Fibroblast of lung (primary cell): ENCODE data around the gene HNRNPA1L2. TPM values are rescaled to one million over a fixed set of nuclear protein-coding genes. Genes with fewer than 3 reads are reported as not detected.
"Not testable (repeated sequence)": the region's sequence is repeated elsewhere in the genome, so short reads cannot be mapped to it uniquely, and the experiment has no call there.

Experiments used
- DNase-seq, 2 donors: peaks; one replicate each; pipeline versions ENCODE4 v3.0.0 to v3.0.0-alpha.2; 2010; ENCODE audit warnings: low read depth in 2 of 2
- H2AFZ ChIP-seq: 2 replicates; pipeline ENCODE4 v1.5.1; 2012; ENCODE audit warnings: low read length, control low read depth, inconsistent platforms
- H3K27ac ChIP-seq: 2 replicates; pipeline ENCODE4 v1.5.1; 2011; ENCODE audit warnings: low read length, control low read depth; ENCODE audit not compliant: insufficient read depth
- H3K27me3 ChIP-seq: 2 replicates; pipeline ENCODE4 v1.5.1; 2011; ENCODE audit warnings: mild to moderate bottlenecking, low read length; ENCODE audit not compliant: control insufficient read depth, insufficient read depth
- H3K36me3 ChIP-seq: 2 replicates; pipeline ENCODE4 v1.5.1; 2011; ENCODE audit warnings: low read length; ENCODE audit not compliant: control insufficient read depth, insufficient read depth
- H3K4me1 ChIP-seq: 2 replicates; pipeline ENCODE4 v1.5.1; 2011; ENCODE audit warnings: low read length; ENCODE audit not compliant: control insufficient read depth, insufficient read depth; ENCODE audit errors: extremely low read depth
- H3K4me2 ChIP-seq: 2 replicates; pipeline ENCODE4 v1.5.1; 2011; ENCODE audit warnings: low read length, control low read depth; ENCODE audit not compliant: insufficient read depth; ENCODE audit errors: extremely low read depth
- H3K4me3 ChIP-seq, 4 experiments: fragments of 200-600 bp in 1 of 4; sonication (generic) in 1 of 4; replicated peaks in 1 of 4; 2 replicates each; pipeline ENCODE4 v1.5.1; 2011 to 2016; ENCODE audit warnings: low read length in 4 of 4, low read depth in 3 of 4, mild to moderate bottlenecking in 3 of 4, control low read depth in 2 of 4, inconsistent platforms in 1 of 4, mixed read lengths in 1 of 4; ENCODE audit not compliant: insufficient read depth in 1 of 4; ENCODE audit errors: control extremely low read depth in 1 of 4
- H3K79me2 ChIP-seq: 2 replicates; pipeline ENCODE4 v1.5.1; 2012; ENCODE audit warnings: mild to moderate bottlenecking, low read length, inconsistent platforms; ENCODE audit not compliant: control insufficient read depth, insufficient read depth
- H3K9ac ChIP-seq: 2 replicates; pipeline ENCODE4 v1.5.1; 2011; ENCODE audit warnings: mild to moderate bottlenecking, low read length, control low read depth; ENCODE audit not compliant: insufficient read depth
- H3K9me3 ChIP-seq: 2 replicates; pipeline ENCODE4 v1.5.1; 2012; ENCODE audit warnings: low read depth, low read length; ENCODE audit not compliant: control insufficient read depth, insufficient read depth
- H4K20me1 ChIP-seq: 2 replicates; pipeline ENCODE4 v1.5.1; 2011; ENCODE audit warnings: low read length; ENCODE audit not compliant: control insufficient read depth, insufficient read depth; ENCODE audit errors: extremely low read depth
- CTCF ChIP-seq, 2 donors: IDR thresholded peaks in 1 of 2; conservative IDR thresholded peaks in 1 of 2; 1 replicate in 1 of 2; 2 replicates in 1 of 2; pipeline ENCODE4 v1.5.1; 2011 to 2012; ENCODE audit warnings: low read length in 2 of 2, control low read depth in 1 of 2, inconsistent platforms in 1 of 2, low read depth in 1 of 2, mild to moderate bottlenecking in 1 of 2
- EZH2 ChIP-seq: IDR thresholded peaks from 2 replicates; pipeline ENCODE4 v1.5.1; 2012; ENCODE audit warnings: low read length, control low read depth, mild to moderate bottlenecking; ENCODE audit errors: missing control alignments
- polyA plus RNA-seq, 2 donors: library from polyadenylated mRNA; depleted of rRNA in 1 of 2; stranded (reverse) in 1 of 2; unstranded in 1 of 2; fragments of >200 nt; gene quantifications; 2 replicates each; pipeline ENCODE4 v1.2.1, GENCODE V29; 2011 to 2012; ENCODE audit warnings: missing spikeins in 1 of 2
- total RNA-seq: library from RNA; depleted of rRNA; stranded (reverse); fragments of >200 nt; gene quantifications from 2 replicates; pipeline ENCODE4 v1.2.1, GENCODE V29; 2014

HNRNPA1L2 gene
- total and polyA plus RNA-seq, 2 donors (not counting 1 experiment from before 2014, with no cell fraction given): 3.3 to 9.8 TPM

DNA sequence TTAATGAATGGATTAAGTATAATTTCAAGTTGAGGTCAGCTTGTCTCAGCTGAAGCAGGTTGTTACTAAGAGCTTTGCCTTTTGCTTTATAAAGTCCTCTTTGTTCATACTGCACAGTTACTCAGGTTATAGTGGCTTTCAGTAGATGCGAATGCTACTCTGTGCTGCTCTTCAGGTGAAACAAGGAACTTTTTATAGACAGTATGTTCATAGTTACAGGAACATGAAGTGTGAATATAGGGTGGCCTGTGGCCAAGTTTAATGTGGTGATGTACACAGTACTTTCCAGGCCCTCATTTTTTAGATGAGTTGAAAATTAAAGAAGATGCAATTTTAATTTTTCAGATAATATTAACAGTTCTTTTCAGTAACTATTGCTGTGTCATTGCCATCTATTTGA is 31.2 kb downstream of the HNRNPA1L2 start:
- H3K4me2 ChIP-seq: no peak overlapping the region
- no peaks in the 10 kb centered on the region for H3K79me2 ChIP-seq
- no peak for DNase-seq
- H2AFZ ChIP-seq: no peak overlapping the region
- no peak overlapping the region for H3K4me3 ChIP-seq
- H3K27me3 ChIP-seq: no peaks in the 10 kb centered on the region
- H3K4me1 ChIP-seq: no peaks in the 10 kb centered on the region
- no peak overlapping the region for H3K27ac ChIP-seq
- H4K20me1 ChIP-seq: no peaks in the 10 kb centered on the region
- H3K9ac ChIP-seq: no peak overlapping the region
- TF ChIP-seq CTCF (conservative IDR thresholded peaks at IDR 0.05 in 1 of 2, IDR thresholded peaks at IDR 0.05 in 1 of 2; ENCODE audit: low read depth in 1 of 2, low read length in 2 of 2): no peak
- TF ChIP-seq EZH2: no peak
- H3K36me3 ChIP-seq: peaks cover 3% of the 10 kb centered on the region
- no peaks in the 10 kb centered on the region for H3K9me3 ChIP-seq

DNA sequence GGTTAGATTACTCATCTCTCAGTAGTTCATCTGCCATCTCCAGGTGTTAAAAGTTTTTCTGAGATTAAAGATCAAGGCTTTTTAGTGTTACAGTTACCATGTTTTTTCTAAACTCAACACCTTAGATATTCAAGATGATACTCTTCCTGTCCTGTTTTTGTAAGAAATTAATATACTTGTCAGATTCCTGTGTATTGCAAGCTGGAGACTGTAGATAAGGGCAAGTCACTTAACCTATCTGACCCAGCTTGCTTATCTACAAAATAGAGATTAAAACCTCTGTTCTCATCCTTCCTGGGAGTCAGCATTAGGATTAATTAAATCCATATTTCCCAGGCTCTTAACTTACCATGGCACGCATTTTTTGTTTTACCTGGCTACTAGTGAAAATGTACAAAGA is 35.6 kb downstream of the HNRNPA1L2 start:
- Histone ChIP-seq H3K36me3 (peaks cover 5% of the 10 kb centered on the region), H3K27me3 (no peaks in the 10 kb centered on the region), H3K9me3 (no peaks in the 10 kb centered on the region), H2AFZ (no peak overlapping the region), H4K20me1 (no peaks in the 10 kb centered on the region), H3K9ac (no peak overlapping the region), H3K4me1 (no peaks in the 10 kb centered on the region), H3K79me2 (no peaks in the 10 kb centered on the region), H3K4me2 (no peak overlapping the region), H3K4me3 (no peak overlapping the region), H3K27ac (no peak overlapping the region)
- TF ChIP-seq EZH2 (no peak), CTCF (conservative IDR thresholded peaks at IDR 0.05 in 1 of 2, IDR thresholded peaks at IDR 0.05 in 1 of 2; ENCODE audit: low read depth in 1 of 2, low read length in 2 of 2) (no peak)
- DNase-seq: no peak

DNA sequence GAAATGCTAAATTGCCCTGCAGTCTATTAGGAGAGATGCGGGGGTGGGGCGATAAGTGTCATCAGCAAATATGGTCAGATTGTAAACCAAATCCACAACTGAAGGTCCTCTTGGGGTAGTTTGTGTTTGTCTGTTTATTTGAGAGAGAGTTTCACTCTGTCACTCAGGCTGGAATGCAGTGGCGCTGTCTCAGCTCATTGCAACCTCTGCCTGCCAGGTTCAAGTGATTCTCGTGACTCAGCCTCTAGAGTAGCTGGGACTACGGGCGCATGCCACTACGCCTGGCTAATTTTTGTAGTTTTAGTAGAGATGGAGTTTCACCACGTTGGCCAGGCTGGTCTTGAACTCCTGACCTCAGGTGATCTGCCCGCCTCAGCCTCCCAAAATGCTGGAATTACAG is 43.6 kb downstream of the HNRNPA1L2 start:
- not testable (repeated sequence) for H3K9ac ChIP-seq, DNase-seq, H3K27me3 ChIP-seq

More for the DNA sequence above, 43.6 kb downstream of the HNRNPA1L2 start:
- not testable (repeated sequence) for H3K4me3 ChIP-seq, H3K36me3 ChIP-seq, H3K9me3 ChIP-seq, H3K4me2 ChIP-seq, H4K20me1 ChIP-seq, H3K27ac ChIP-seq, H3K79me2 ChIP-seq, H2AFZ ChIP-seq, H3K4me1 ChIP-seq
